CD4-positive, alpha-beta T cell treated with Interleukin-10 for 1 hour (primary cell): ENCODE data around the gene ARFRP1.

Experiments
- DNase-seq: peaks from one replicate; pipeline ENCODE4 v3.0.0-alpha.2; 2020

The ARFRP1 gene

GRCh38 chr20:63690003-63690897, 17.5 kb downstream of the ARFRP1 start:
- DNase-seq = no peak

- DNase-seq = no peak
These were observed 18.5 kb downstream of the ARFRP1 start for GRCh38 chr20:63689046-63690002.

GRCh38 chr20:63688228-63689045, 19.3 kb downstream of the ARFRP1 start:
- no peak for DNase-seq

GRCh38 chr20:63687419-63688178, 20.2 kb downstream of the ARFRP1 start:
- no peak for DNase-seq

- peak; percentile 53 for DNase-seq
These were observed 21.1 kb downstream of the ARFRP1 start for GRCh38 chr20:63686492-63687321.

- no peak for DNase-seq
These were observed 21.7 kb downstream of the ARFRP1 start for GRCh38 chr20:63686094-63686491.

- no peak for DNase-seq
These were observed 22.3 kb downstream of the ARFRP1 start for GRCh38 chr20:63685269-63686026.

GRCh38 chr20:63682384-63683139, 25.2 kb downstream of the ARFRP1 start:
- DNase-seq = no peak

GRCh38 chr20:63681609-63682142, 26.1 kb downstream of the ARFRP1 start:
- DNase-seq = no peak

GRCh38 chr20:63680857-63681608, 26.7 kb downstream of the ARFRP1 start:
- no peak for DNase-seq

GRCh38 chr20:63680427-63680826, 27.3 kb downstream of the ARFRP1 start:
- DNase-seq = no peak

GRCh38 chr20:63679799-63680305, 27.9 kb downstream of the ARFRP1 start:
- DNase-seq = no peak

- DNase-seq = no peak
These were observed 28.9 kb downstream of the ARFRP1 start for GRCh38 chr20:63678667-63679465.

- no peak for DNase-seq
These were observed 29.7 kb downstream of the ARFRP1 start for GRCh38 chr20:63678071-63678470.

GRCh38 chr20:63675681-63676368, 32.0 kb downstream of the ARFRP1 start:
- DNase-seq = no peak

GRCh38 chr20:63673951-63674350, 33.8 kb downstream of the ARFRP1 start:
- DNase-seq = no peak

- no peak for DNase-seq
These were observed 35.1 kb downstream of the ARFRP1 start for GRCh38 chr20:63672666-63673065.
